ENCODE data around the gene PARD3. TPM values are rescaled to one million over a fixed set of nuclear protein-coding genes. Genes with fewer than 3 reads are reported as not detected.
A peak's percentile ranks its signal among the peaks of the same experiment; 100 is the strongest.

The PARD3 gene
- total RNA-seq, 2 donors from 2014 or later = 59.6 to 74.6 TPM

GRCh38 chr10:34236931-34237330, 578.2 kb downstream of the PARD3 start:
- TF ChIP-seq CTCF (conservative IDR thresholded peaks at IDR 0.05) = no peak
- 100% methylated on average over 1 to 4 of the region's 4 CpGs for WGBS, 2 experiments (ENCODE audit: insufficient coverage in 1 of 2, insufficient read length in 1 of 2)
- Histone ChIP-seq H3K9ac (ENCODE audit: extremely low read depth, low read length, poor library complexity, severe bottlenecking) (no peak overlapping the region), H3K9me3 (ENCODE audit: control insufficient read depth, low read length) (peaks cover 5% of the 10 kb centered on the region), H3K27ac (ENCODE audit: low read depth, low read length) (peak overlapping the region; percentile 16), H3K36me3 (ENCODE audit: control insufficient read depth, insufficient read depth, low read length) (no peaks in the 10 kb centered on the region), H3K4me1 (ENCODE audit: control insufficient read depth, insufficient read depth, low read length) (peaks cover 18% of the 10 kb centered on the region), H3K4me3 (ENCODE audit: low read length) (no peak overlapping the region), H3K27me3 (ENCODE audit: control insufficient read depth, insufficient read depth, low read length, poor library complexity, severe bottlenecking) (no peaks in the 10 kb centered on the region)
- no peak for DNase-seq
- Mint-ChIP-seq H3K36me3 (ENCODE audit: low read depth) (no peaks in the 10 kb centered on the region), H3K4me1 (peaks cover 58% of the 10 kb centered on the region), H3K27ac (no peak overlapping the region), H3K4me3 (no peak overlapping the region), H3K9me3 (no peaks in the 10 kb centered on the region), H3K27me3 (ENCODE audit: insufficient read depth) (no peaks in the 10 kb centered on the region)

GRCh38 chr10:34235164-34235832, 579.8 kb downstream of the PARD3 start:
- no peaks in the 10 kb centered on the region for H3K36me3 Mint-ChIP-seq (ENCODE audit: low read depth)
- H3K27me3 Mint-ChIP-seq (ENCODE audit: insufficient read depth) = no peaks in the 10 kb centered on the region
- peaks cover 57% of the 10 kb centered on the region for H3K4me1 Mint-ChIP-seq
- WGBS, 2 experiments (ENCODE audit: insufficient coverage in 1 of 2, insufficient read length in 1 of 2) = 83 to 86% methylated on average over 4 to 7 of the region's 7 CpGs
- no peak overlapping the region for H3K4me3 Mint-ChIP-seq
- H3K27me3 ChIP-seq (ENCODE audit: control insufficient read depth, insufficient read depth, low read length, poor library complexity, severe bottlenecking) = no peaks in the 10 kb centered on the region
- H3K9me3 ChIP-seq (ENCODE audit: control insufficient read depth, low read length) = no peaks in the 10 kb centered on the region
- DNase-seq = no peak
- H3K4me3 ChIP-seq (ENCODE audit: low read length) = no peak overlapping the region
- no peaks in the 10 kb centered on the region for H3K36me3 ChIP-seq (ENCODE audit: control insufficient read depth, insufficient read depth, low read length)
- H3K27ac Mint-ChIP-seq = no peak overlapping the region
- H3K9me3 Mint-ChIP-seq = no peaks in the 10 kb centered on the region
- no peak overlapping the region for H3K9ac ChIP-seq (ENCODE audit: extremely low read depth, low read length, poor library complexity, severe bottlenecking)
- TF ChIP-seq CTCF (conservative IDR thresholded peaks at IDR 0.05) = no peak
- no peak overlapping the region for H3K27ac ChIP-seq (ENCODE audit: low read depth, low read length)
- H3K4me1 ChIP-seq (ENCODE audit: control insufficient read depth, insufficient read depth, low read length) = peaks cover 24% of the 10 kb centered on the region

GRCh38 chr10:34232481-34232880, 582.6 kb downstream of the PARD3 start:
- no peaks in the 10 kb centered on the region for H3K36me3 Mint-ChIP-seq (ENCODE audit: low read depth)
- peaks cover 10% of the 10 kb centered on the region for H3K4me1 ChIP-seq (ENCODE audit: control insufficient read depth, insufficient read depth, low read length)
- DNase-seq = no peak
- H3K27ac ChIP-seq (ENCODE audit: low read depth, low read length) = no peak overlapping the region
- H3K27ac Mint-ChIP-seq = no peak overlapping the region
- no peaks in the 10 kb centered on the region for H3K36me3 ChIP-seq (ENCODE audit: control insufficient read depth, insufficient read depth, low read length)
- H3K9me3 Mint-ChIP-seq = no peaks in the 10 kb centered on the region
- TF ChIP-seq CTCF (conservative IDR thresholded peaks at IDR 0.05) = no peak
- no peak overlapping the region for H3K9ac ChIP-seq (ENCODE audit: extremely low read depth, low read length, poor library complexity, severe bottlenecking)
- H3K27me3 ChIP-seq (ENCODE audit: control insufficient read depth, insufficient read depth, low read length, poor library complexity, severe bottlenecking) = no peaks in the 10 kb centered on the region
- H3K4me3 Mint-ChIP-seq = no peak overlapping the region
- H3K4me3 ChIP-seq (ENCODE audit: low read length) = no peak overlapping the region
- H3K27me3 Mint-ChIP-seq (ENCODE audit: insufficient read depth) = no peaks in the 10 kb centered on the region
- peaks cover 36% of the 10 kb centered on the region for H3K4me1 Mint-ChIP-seq
- 100% methylated on average over 1 to 4 of the region's 4 CpGs for WGBS, 2 experiments (ENCODE audit: insufficient coverage in 1 of 2, insufficient read length in 1 of 2)
- H3K9me3 ChIP-seq (ENCODE audit: control insufficient read depth, low read length) = no peaks in the 10 kb centered on the region

Data from endodermal cell (in vitro differentiated cells).